GM12874 (cell line): ENCODE data around the gene TRERF1.

Experiments
- TF ChIP-seq, protein P1 (sequence below): IDR thresholded peaks from 2 replicates; pipeline ENCODE4 v1.5.1; 2011; ENCODE audit warnings: low read depth, mild to moderate bottlenecking, control low read depth, low read length, moderate library complexity; ENCODE audit not compliant: insufficient read depth

TRERF1 gene

DNA sequence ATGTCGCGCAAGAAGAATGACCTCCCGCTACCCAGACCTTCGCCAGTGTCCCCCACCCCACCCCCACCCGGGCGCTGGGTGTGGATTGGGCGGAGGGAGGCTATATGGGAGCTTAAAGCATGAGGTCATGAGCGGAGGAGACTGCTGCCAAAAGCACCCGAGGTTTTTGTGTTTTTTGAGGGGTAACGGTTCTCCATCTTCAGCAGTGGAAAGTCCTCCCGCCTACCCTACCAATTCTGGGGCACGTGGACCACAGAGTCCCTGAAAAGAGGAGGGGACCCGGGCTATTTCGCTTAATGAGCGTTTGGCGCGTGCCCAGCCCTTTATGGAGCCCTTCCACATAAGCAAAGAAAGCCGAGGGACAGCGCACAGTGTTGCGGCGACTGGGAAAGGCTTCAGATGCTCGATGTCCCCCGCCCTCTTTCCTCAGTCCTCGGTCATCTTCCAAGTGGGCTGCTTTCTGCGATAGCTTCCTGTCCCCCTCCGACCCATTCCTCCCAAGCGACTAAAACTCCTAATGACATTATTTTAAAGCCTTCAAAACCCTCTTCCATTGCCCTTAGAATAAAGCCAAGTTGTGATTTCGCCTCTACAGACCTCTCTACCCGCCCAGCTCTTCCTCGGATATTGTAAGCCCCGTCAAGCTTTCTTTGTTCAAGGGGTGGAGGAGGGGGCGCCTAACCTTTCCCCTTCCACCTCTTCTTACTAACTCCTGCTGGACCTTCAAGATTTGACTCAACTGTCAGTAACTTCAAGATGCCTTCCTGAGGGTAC, 2.1 kb upstream of the TRERF1 start:
- TF ChIP-seq, protein P1, sequence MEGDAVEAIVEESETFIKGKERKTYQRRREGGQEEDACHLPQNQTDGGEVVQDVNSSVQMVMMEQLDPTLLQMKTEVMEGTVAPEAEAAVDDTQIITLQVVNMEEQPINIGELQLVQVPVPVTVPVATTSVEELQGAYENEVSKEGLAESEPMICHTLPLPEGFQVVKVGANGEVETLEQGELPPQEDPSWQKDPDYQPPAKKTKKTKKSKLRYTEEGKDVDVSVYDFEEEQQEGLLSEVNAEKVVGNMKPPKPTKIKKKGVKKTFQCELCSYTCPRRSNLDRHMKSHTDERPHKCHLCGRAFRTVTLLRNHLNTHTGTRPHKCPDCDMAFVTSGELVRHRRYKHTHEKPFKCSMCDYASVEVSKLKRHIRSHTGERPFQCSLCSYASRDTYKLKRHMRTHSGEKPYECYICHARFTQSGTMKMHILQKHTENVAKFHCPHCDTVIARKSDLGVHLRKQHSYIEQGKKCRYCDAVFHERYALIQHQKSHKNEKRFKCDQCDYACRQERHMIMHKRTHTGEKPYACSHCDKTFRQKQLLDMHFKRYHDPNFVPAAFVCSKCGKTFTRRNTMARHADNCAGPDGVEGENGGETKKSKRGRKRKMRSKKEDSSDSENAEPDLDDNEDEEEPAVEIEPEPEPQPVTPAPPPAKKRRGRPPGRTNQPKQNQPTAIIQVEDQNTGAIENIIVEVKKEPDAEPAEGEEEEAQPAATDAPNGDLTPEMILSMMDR, result no peak

DNA sequence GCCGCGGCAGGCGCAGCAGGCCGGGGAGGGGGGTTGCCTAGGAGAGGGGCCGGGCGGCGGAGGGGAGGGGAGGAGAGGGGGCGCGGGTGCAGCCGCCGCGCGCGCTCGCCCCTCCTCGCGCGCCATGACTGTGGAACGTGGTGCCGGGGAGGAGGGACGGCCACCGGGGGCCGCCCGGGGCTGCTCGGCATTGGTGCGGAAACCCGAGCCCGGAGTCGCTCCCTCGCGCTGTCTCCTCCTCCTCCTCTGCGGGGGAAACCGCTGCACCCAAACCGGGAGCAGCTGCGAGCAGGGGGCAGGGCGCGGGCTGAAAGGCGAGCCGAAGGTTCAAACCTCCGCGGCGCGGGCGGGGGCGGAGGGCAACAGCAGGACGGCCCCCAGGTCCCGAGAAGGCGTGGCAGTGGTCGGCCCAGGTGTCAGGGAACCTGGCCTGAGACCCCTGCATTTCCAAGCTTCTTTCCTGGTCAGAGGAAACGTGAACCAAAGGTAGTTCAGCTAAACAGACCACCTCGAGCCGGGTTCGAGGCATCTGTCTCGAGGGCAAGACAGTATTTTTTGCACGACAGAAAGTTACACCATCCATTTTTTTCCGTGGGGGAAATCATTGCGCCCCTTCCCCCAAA, 1.4 kb upstream of the TRERF1 start:
- TF ChIP-seq, protein P1, result no peak

DNA sequence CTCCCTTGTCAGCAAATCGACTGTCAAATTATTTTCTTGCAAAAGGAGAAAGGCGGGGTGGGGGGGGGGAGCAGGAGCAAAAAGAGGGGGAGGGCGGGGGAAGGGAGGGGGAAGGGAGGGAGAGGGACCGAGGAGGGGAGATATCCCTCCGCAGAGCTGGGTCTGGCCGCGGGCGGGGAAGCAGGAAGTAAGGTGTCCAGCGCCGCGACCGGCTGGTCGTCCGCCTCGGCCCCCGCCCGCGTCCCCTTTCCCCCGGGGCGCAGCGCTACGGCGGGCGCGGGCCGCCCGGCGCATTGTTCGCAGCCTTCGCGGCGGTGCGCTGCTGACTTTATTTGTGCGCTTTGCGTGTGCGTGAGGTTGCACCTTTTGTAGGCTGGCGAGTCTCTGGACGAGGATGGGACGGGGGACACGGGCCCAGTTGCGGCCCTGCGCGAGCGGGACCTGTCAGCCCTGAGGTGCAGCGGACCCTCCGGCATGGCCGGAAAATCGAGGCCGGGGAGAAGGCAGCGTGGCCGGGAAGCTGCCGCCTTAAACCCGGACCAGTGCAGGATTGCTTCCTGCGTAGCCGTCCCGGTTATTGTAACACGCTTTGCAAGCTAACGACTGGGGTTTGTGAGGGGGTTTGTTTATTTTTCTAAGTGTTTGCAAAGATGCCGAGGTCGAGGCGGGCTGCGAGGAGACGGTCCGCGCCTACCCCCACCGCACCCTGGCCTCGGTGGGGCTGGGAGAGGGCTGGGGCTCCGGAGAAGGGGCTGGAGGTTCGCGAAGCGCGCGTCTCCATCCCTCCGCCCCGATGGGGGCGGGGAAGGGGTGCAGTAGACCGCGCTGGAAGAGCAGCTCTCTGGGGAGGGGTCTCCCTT, 675 bp upstream of the TRERF1 start:
- TF ChIP-seq, protein P1, result no peak

DNA sequence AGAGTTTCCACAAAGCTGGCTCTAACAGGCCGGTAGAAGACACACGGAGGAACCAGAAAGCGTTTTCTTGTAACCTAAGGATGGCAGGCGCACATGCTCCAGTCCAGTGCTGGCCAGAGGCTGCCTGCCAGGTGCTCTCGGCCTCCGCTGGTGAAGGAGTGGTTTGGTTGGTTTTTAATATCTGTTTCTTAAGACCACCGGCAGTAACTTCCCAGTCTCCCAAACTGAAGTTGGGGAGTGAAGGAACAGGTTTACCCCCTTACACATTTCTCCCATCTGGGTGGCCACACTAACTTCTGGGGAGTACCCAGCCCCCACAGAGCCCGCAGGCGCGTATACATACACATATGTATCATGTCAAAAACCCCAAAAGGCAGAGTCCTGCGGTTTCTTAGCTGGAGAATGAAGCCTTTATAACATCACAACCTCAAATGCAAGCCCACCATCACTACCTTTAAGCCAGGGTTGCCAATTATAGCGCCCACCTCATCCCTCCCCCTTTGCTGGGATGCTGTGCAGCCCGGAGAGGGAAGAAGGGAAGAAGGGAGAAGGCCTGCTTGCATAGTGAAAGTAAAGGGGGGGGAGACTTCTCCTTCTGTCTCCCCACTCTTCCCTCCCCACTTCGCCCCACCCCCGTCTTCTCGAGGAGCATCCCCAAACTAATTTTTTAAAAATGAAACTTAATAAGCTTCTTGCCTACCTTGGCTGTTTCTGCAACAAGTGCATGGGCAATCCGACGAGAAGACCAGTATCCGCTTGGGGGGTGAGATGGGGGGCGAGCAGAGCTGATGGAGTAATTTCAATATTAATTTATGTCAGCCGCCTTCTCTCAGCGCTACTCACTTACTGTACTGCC, 1.0 kb downstream of the TRERF1 start:
- TF ChIP-seq, protein P1, result no peak

DNA sequence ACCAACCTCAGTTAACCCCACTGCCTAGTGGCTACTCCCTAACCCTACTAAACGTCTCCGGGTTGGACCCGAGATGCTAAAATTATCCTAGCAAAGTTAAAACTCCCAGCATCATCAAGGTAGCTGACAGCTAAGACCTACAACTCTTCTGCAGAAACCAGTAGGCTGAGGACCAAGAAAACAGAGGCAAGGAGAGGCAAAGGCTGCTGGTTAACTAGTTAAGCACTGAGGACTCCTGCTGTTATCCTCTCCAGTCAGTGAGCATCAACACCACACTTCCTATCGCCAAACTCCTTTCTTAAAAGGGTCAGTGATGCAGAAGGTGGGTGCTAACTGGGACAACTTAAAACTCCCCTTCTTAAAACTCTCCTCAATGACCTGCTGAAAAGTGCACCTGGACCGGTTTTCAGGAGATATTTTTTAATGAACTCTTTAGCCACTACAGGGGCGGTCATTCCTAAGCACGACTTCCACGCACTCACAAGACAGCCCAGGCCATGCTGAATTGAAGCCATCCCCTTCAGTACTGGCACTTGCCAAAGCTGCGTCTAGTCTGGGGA, 1.7 kb downstream of the TRERF1 start:
- TF ChIP-seq, protein P1, result no peak

DNA sequence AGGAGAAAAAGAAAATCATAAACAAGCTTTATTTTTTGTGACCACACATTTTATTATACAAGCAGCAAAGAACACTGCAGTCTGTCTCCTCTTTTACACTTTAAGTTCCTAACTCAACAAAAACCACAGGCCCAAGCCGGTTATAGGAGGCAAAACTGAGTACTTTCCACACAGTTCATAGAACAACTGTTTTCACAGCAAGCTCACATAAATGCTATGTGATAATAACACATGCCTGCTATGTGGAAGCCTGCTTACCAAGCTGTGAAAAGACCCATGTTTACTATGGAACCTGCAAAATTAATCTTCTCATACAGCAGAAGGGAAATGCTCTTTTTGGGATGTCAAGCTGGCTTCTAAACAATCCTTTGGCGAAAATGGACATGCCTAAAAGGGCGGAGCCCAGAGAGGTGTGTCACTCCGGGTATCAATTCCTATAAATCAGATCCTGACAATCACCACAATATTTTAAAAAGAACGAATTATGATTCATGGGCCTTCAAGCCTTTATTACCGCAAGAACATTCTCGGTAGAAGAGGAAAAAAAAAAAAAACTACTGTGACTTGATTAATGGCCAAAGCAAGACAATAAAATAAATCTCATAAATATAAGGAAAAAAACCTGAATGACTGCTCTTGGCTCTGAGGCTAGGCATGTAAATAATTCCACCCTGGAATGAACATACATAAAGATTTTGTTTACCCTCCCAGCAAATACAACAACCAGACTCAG, 2.6 kb downstream of the TRERF1 start:
- TF ChIP-seq, protein P1, result no peak
